ENCODE measurements around the gene HNRNPA0. TPM values are rescaled to one million over a fixed set of nuclear protein-coding genes. Genes with fewer than 3 reads are reported as not detected.

Gene HNRNPA0
- total and polyA plus RNA-seq, 2 of the 4 experiments (the other 2 are of a cell fraction), result 5.2 to 12.2 TPM

DNA sequence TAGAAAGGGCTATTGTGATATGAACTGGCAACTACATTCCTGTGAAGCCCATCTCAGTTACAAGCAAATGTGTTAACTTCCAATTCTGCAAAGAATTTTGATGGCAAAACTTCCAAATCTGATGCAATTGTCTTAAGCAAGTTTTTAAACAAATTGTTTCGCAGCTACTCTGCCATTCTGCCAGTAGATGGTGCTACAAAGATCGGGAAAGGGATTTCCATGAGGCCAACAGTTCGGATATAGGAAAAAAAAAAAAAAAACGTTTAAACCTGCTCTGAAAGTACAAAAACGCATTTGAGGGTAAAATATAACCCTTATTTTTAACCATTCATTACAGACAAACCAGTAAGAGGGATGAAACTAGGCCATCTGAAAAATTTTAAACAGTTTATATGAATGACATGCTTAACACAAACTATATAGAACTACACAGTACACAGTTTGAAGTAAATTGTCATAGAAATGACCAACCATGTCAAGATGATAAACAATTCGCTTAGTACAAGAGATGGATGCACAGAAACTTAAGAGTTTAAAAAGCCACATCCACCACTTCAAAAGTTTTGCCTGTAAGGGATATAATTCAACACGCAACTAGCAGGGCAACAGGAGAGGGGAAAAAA is 2.2 kb downstream of the HNRNPA0 start:
- no peaks in the 10 kb centered on the region for H3K9me1 ChIP-seq (ENCODE audit: insufficient read depth, low read length)
- H2AFZ ChIP-seq (replicated peaks; ENCODE audit: low read length, poor library complexity), result no peak overlapping the region
- no CpG with 5 or more reads among the region's 7 CpGs for WGBS, 2 experiments (ENCODE audit: extremely low coverage in 2 of 2, insufficient read length in 1 of 2)
- H3K9ac ChIP-seq (ENCODE audit: low read depth, low read length), result peak overlapping the region; percentile 98; the same call in 1 of the 2 replicates
- CTCF ChIA-PET, result interaction anchor here (0.6 to 2.5 kb wide), 8 partner anchors 10 to 1091 kb away, joined by 3 to 22 read pairs (median 5); no protein-coding TSS in a partner anchor
- POLR2A ChIA-PET (ENCODE audit: unreplicated experiment), result interaction anchor here (0.6 kb wide), 1 partner anchor 12 kb away, joined by 3 read pairs; no protein-coding TSS in a partner anchor
- ATAC-seq (ENCODE audit: low read depth) (no peak), DNase-seq (peak; percentile 80)
- no TSS peak for BruUV-seq (replicated peaks)
- TF ChIP-seq, protein P1, sequence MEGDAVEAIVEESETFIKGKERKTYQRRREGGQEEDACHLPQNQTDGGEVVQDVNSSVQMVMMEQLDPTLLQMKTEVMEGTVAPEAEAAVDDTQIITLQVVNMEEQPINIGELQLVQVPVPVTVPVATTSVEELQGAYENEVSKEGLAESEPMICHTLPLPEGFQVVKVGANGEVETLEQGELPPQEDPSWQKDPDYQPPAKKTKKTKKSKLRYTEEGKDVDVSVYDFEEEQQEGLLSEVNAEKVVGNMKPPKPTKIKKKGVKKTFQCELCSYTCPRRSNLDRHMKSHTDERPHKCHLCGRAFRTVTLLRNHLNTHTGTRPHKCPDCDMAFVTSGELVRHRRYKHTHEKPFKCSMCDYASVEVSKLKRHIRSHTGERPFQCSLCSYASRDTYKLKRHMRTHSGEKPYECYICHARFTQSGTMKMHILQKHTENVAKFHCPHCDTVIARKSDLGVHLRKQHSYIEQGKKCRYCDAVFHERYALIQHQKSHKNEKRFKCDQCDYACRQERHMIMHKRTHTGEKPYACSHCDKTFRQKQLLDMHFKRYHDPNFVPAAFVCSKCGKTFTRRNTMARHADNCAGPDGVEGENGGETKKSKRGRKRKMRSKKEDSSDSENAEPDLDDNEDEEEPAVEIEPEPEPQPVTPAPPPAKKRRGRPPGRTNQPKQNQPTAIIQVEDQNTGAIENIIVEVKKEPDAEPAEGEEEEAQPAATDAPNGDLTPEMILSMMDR (conservative IDR thresholded peaks at IDR 0.05; ENCODE audit: low read depth, low read length), result peak; percentile 82
- TF ChIP-seq CHD1 (IDR thresholded peaks at IDR 0.05; ENCODE audit: low read depth, low read length) (no peak), RFX5 (IDR thresholded peaks at IDR 0.05; ENCODE audit: low read depth, low read length) (no peak), CEBPB (IDR thresholded peaks at IDR 0.05; ENCODE audit: low read depth, low read length) (peak; percentile 83), SMC3 (IDR thresholded peaks at IDR 0.05; ENCODE audit: low read depth, low read length) (0 out of 2 replicates have a peak, but pooled peaks have one; percentile 21), RCOR1 (IDR thresholded peaks at IDR 0.05; ENCODE audit: insufficient replicate concordance, low read length) (no peak), MAZ (IDR thresholded peaks at IDR 0.05; ENCODE audit: borderline replicate concordance, low read depth, low read length) (no peak), BHLHE40 (IDR thresholded peaks at IDR 0.05; ENCODE audit: low read depth, low read length) (no peak), MAFK (IDR thresholded peaks at IDR 0.05; ENCODE audit: low read depth, low read length) (no peak), POLR2A (IDR thresholded peaks at IDR 0.05; ENCODE audit: low read depth, low read length) (no peak), FOS (IDR thresholded peaks at IDR 0.05; ENCODE audit: low read depth, low read length) (no peak), RAD21 (IDR thresholded peaks at IDR 0.05; ENCODE audit: low read length) (peak; percentile 34), MXI1 (IDR thresholded peaks at IDR 0.05; ENCODE audit: borderline replicate concordance, low read depth, low read length) (no peak)
- TF ChIP-seq, protein P2, sequence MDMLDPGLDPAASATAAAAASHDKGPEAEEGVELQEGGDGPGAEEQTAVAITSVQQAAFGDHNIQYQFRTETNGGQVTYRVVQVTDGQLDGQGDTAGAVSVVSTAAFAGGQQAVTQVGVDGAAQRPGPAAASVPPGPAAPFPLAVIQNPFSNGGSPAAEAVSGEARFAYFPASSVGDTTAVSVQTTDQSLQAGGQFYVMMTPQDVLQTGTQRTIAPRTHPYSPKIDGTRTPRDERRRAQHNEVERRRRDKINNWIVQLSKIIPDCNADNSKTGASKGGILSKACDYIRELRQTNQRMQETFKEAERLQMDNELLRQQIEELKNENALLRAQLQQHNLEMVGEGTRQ (IDR thresholded peaks at IDR 0.05; ENCODE audit: low read depth, low read length), result no peak
- TF ChIP-seq, protein P3, sequence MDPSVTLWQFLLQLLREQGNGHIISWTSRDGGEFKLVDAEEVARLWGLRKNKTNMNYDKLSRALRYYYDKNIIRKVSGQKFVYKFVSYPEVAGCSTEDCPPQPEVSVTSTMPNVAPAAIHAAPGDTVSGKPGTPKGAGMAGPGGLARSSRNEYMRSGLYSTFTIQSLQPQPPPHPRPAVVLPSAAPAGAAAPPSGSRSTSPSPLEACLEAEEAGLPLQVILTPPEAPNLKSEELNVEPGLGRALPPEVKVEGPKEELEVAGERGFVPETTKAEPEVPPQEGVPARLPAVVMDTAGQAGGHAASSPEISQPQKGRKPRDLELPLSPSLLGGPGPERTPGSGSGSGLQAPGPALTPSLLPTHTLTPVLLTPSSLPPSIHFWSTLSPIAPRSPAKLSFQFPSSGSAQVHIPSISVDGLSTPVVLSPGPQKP (IDR thresholded peaks at IDR 0.05; ENCODE audit: borderline replicate concordance, low read depth, low read length), result no peak
- H3K36me3 ChIP-seq (ENCODE audit: control insufficient read depth, insufficient read depth, low read length), result no peaks in the 10 kb centered on the region; the same call in 1 of the 2 replicates
- intact Hi-C loops (cut with micrococcal nuclease) (no loop called here), dilution Hi-C loops (cut with HindIII; ENCODE audit: low sequenced_read_pairs, unreplicated experiment) (no loop called here), in situ Hi-C loops (cut with MboI; ENCODE audit: low sequenced_read_pairs) (loop anchor here (10.0 kb wide), 1 partner anchor 283 kb away; the partner anchor contains the start of gene FAM13B)
- no peak overlapping the region for H3K4ac ChIP-seq (ENCODE audit: low read depth, low read length)
- no peak overlapping the region for H4K91ac ChIP-seq (ENCODE audit: insufficient read depth, low read depth, low read length)
- H3K14ac ChIP-seq (replicated peaks; ENCODE audit: low read depth, low read length), result no peak overlapping the region
- H3K23ac ChIP-seq (ENCODE audit: low read depth, low read length), result peak overlapping the region; percentile 5; the same call in 1 of the 2 replicates
- H3K27ac ChIP-seq (ENCODE audit: insufficient read depth, low read length), result no peak overlapping the region; the same call in 1 of the 2 replicates
- no peak overlapping the region for H4K5ac ChIP-seq (ENCODE audit: low read depth, low read length)
- no peak overlapping the region for H2AK9ac ChIP-seq (replicated peaks; ENCODE audit: low read depth, low read length, poor library complexity)
- H2AK5ac ChIP-seq (ENCODE audit: low read depth, low read length), result no peak overlapping the region
- H3K4me3 ChIP-seq (ENCODE audit: insufficient read depth, low read depth, low read length), result peak overlapping the region; percentile 61
- H3K4me1 ChIP-seq (ENCODE audit: control insufficient read depth, insufficient read depth, low read length), result no peaks in the 10 kb centered on the region; the same call in 1 of the 2 replicates
- H3K9me3 ChIP-seq (ENCODE audit: control insufficient read depth, insufficient read depth, low read length), result no peaks in the 10 kb centered on the region
- no peaks in the 10 kb centered on the region for H3K27me3 ChIP-seq (ENCODE audit: control insufficient read depth, insufficient read depth, low read length)
- peaks cover 44% of the 10 kb centered on the region for H4K20me1 ChIP-seq (ENCODE audit: insufficient read depth, low read length)
- H3K18ac ChIP-seq (ENCODE audit: low read depth, low read length), result no peak overlapping the region
- peak overlapping the region; percentile 94 for H3K4me2 ChIP-seq (ENCODE audit: low read depth, low read length)
- no peak overlapping the region for H2BK5ac ChIP-seq (ENCODE audit: low read depth, low read length, poor library complexity, severe bottlenecking)
- H3K56ac ChIP-seq (ENCODE audit: extremely low read depth, insufficient read depth, low read length), result 0 out of 2 replicates have a peak overlapping the region, but pooled peaks have one; percentile 4
- H2BK120ac ChIP-seq (ENCODE audit: low read depth, low read length), result no peak overlapping the region
- H4K8ac ChIP-seq (ENCODE audit: low read depth in 2 of 2, low read length in 2 of 2), result no peak overlapping the region
- no peak overlapping the region for H2BK20ac ChIP-seq (ENCODE audit: low read depth, low read length)
- H2BK15ac ChIP-seq (ENCODE audit: low read depth, low read length), result no peak overlapping the region
- H3K79me1 ChIP-seq (ENCODE audit: low read depth in 1 of 2, low read length in 2 of 2), result peaks cover 10% of the 10 kb centered on the region in 2 experiments

Data from IMR-90 (cell line).